ENCODE measurements around the gene JAGN1.
"Not testable (repeated sequence)": the region's sequence is repeated elsewhere in the genome, so short reads cannot be mapped to it uniquely, and the experiment has no call there.

The JAGN1 gene

DNA sequence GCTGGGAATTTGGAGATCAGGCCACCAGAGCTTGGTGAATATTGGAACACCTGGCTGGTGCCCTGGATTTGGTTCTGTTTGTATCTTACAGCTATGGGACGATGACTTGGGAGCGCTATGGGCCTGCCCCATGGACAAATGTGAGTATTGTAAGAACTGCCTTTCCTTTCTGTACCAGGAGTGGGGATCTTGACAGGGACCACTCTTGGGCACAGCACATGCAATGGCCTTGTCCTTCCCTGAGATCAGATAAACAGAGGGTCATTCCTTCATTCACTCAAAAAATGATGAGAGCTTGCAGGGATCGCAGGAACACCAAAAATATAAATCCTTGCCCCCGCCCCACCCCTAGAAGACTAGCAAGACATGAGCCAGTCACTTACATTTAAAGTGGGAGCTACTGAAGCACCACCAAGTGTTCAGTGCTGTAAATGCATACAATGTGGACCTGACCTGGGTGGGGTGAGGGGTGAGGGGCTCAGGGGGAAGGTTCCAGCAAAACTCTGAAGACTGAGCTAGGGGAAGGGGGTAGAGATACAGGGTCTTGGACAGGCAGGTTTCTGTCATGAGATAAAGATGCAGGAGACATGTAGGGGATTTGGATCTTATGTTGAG is 40.5 kb downstream of the JAGN1 start:
- no peak for DNase-seq

GRCh38 chr3:9932535-9932842 is 42.1 kb downstream of the JAGN1 start:
- DNase-seq, result no peak

DNA sequence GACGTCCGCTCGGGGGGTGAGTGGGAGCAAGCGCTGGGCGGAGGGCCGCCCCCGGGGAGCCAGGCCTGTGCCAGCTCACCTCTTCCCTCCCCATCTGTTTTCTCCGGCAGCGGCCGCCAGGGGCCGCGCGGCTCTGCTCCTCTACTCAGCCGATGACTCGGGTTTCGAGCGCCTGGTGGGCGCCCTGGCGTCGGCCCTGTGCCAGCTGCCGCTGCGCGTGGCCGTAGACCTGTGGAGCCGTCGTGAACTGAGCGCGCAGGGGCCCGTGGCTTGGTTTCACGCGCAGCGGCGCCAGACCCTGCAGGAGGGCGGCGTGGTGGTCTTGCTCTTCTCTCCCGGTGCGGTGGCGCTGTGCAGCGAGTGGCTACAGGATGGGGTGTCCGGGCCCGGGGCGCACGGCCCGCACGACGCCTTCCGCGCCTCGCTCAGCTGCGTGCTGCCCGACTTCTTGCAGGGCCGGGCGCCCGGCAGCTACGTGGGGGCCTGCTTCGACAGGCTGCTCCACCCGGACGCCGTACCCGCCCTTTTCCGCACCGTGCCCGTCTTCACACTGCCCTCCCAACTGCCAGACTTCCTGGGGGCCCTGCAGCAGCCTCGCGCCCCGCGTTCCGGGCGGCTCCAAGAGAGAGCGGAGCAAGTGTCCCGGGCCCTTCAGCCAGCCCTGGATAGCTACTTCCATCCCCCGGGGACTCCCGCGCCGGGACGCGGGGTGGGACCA is 42.6 kb downstream of the JAGN1 start:
- DNase-seq, result peak; percentile 79

DNA sequence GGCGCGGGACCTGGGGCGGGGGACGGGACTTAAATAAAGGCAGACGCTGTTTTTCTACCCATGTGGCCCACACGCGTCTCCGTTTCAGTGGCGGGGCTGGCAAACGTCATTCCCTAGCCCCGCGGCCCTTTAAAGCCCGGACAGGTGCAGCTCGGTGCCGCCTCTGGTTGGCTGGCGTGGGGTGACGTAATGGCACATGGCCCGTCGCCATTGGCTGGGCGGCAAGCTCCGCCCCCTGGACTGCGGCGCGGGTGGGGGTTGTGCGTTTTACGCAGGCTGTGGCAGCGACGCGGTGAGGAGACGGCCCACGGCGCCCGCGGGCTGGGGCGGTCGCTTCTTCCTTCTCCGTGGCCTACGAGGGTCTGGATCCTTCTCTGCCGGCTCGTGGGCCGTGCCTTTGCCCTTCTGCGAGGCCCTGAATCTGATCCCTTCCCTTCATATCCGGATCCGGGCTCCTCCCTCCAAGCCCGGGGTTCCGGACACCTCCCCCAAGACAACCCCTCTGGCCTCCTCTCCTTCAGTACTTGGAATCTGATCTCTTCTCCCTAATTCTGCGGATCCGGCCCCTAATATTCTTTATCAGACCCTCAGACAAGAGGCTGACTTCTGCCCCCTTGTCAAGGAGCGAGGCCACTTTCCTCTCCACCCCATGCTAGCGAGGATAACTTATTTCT is 43.3 kb downstream of the JAGN1 start, which contains the start of gene CRELD1:
CRELD1 (plus strand) TSS at position 274 of the 674 bp plus-strand sequence. CDS start 605 bp downstream, outside the sequence.
- DNase-seq, result peak; percentile 93

DNA sequence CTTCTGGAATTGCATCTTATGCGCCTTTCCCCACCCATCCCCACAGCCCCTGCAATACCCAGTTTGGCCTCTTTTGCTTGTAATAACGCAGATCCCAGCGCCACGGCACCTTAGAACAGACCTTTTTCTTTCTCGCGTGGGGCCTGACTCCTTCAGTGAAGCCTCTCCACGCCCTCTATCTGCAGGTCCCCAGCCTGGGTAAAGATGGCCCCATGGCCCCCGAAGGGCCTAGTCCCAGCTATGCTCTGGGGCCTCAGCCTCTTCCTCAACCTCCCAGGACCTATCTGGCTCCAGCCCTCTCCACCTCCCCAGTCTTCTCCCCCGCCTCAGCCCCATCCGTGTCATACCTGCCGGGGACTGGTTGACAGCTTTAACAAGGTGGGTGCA is 43.8 kb downstream of the JAGN1 start:
- no peak for DNase-seq

DNA sequence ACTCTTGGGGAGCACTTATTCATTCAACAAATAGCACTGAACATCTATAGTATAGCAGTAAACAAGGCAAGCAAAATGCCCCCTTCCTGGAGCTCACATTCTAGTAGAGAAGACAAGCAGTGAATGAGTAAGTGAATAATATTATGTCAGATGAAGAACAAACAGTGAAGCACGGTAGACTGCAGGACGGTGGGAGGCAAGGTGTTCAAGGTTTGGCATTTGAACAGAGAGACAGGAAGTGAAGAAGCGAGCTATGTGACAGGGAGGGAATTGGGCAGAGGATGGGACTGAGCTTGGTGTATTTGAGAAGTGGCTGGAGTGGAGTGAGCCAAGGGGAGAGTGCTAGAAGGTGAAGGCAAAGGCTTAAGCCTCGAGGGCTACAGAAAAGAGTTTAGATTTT is 44.6 kb downstream of the JAGN1 start:
- no peak for DNase-seq

GRCh38 chr3:9935966-9936510 is 45.6 kb downstream of the JAGN1 start:
- no peak for DNase-seq

DNA sequence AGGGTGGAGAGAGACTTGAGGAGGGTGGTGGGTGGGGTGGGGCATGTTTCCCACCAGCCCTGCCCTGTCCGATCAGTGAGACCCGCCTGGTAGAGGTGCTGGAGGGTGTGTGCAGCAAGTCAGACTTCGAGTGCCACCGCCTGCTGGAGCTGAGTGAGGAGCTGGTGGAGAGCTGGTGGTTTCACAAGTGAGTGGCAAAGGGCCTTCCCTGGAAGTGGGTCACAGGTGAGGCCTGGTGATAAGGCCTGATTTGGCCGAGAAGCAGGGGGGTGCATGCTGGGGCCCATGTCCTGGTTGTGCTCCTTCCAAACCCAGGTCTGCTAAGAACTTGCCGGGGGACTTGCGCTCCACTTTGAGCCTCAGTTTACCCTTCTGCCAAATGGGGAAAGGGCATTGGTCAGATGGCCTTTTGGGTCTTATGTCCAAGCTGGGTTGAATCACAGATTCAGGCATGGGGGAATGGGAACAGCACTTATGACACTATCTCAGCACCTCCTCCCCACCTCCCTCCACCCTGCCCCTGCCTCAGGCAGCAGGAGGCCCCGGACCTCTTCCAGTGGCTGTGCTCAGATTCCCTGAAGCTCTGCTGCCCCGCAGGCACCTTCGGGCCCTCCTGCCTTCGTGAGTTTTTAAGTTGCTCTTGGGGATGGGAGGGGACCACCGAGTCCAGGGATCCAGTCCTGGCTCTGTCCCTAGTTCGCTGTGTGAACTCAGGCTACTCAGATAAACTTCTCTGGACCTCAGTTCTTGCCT is 47.3 kb downstream of the JAGN1 start:
- no peak for DNase-seq

DNA sequence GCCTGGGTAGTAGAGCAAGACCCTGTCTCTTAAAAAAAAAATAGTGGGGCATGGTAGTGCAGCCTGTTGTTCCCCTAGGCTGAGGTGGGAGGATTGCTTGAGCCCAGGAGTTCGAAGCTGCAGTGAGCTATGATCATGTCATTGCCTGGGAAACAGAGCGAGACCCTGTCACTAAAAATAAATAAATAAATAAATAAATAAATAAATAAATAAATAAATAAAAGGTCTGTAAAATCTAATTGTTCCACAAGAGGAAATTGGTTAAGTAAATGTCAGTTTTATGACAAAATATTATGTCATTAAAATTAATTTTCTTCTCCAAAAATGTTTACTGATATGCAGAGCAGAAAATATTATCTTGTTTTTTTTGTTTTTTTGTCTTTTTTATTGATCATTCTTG is 48.6 kb downstream of the JAGN1 start:
- DNase-seq, result no peak

DNA sequence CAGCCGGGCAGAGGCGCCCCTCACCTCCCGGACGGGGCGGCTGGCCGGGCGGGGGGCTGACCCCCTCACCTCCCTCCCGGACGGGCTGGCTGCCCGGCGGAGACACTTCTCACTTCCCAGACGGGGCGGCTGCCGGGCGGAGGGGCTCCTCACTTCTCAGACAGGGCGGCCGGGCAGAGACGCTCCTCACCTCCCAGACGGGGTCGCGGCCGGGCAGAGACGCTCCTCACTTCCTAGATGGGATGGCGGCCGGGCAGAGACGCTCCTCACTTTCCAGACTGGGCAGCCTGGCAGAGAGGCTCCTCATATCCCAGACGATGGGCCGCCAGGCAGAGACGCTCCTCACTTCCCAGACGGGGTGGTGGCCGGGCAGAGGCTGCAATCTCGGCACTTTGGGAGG is 49.5 kb downstream of the JAGN1 start:
- DNase-seq, result not testable (repeated sequence)

- DNase-seq, result no peak
Measured at GRCh38 chr3:9940746-9941145, 50.3 kb downstream of the JAGN1 start.

GRCh38 chr3:9942164-9942563 is 51.8 kb downstream of the JAGN1 start:
- no peak for DNase-seq

DNA sequence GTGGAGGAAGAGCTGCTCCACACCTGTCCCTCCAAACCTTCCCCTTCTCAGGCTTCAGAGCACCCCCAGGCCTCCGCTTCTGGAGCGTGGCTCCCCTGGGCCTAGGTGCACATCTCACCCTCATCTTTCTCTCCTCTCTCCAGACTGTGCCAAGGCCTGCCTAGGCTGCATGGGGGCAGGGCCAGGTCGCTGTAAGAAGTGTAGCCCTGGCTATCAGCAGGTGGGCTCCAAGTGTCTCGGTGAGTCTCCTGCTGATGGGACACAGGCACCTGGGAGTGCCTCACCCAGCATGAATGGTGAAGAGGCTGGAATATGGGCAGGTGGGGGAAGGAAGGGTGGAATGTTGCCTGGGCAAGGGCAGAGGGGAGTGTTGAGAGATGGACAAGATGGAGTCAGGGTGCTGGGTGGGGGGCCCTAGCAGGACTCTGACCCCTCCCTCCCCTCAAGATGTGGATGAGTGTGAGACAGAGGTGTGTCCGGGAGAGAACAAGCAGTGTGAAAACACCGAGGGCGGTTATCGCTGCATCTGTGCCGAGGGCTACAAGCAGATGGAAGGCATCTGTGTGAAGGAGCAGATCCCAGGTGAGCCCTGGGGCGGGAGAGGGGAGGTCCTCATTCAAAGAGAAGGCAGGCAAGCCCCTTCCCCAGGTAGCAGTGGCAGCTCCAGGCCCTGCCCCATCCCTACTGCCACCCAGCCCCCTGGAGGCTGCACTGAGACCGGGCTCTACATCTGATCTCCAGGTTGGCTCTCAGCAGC is 52.7 kb downstream of the JAGN1 start:
- DNase-seq, result no peak

All from NK-92 treated with Interleukin-12 subunit alpha and Interleukin-12 subunit beta, amount 100 ng/mL, for 24 hours (cell line).